Esophagus muscularis mucosa (tissue), 4 donors: ENCODE measurements around the gene JMJD7.

ENCODE experiments used
- CTCF ChIP-seq, 3 experiments: fragments of 200-600 bp in 2 of 3; fragments of 450-650 bp in 1 of 3; sonication (generic) in 2 of 3; IDR thresholded peaks; one replicate each; pipeline ENCODE4 v1.5.1; 2017 to 2019; ENCODE audit warnings: antibody characterized with exemption in 3 of 3, mild to moderate bottlenecking in 2 of 3, moderate library complexity in 1 of 3
- EP300 ChIP-seq: sonication (generic); formaldehyde crosslinking; IDR thresholded peaks from one replicate; pipeline ENCODE4 v1.6.1; 2017; ENCODE audit warnings: antibody characterized with exemption
- POLR2A ChIP-seq: fragments of 450-650 bp; IDR thresholded peaks from one replicate; pipeline ENCODE4 v1.6.1; 2017; ENCODE audit warnings: antibody characterized with exemption, moderate library complexity, mild to moderate bottlenecking, low read depth
- POLR2AphosphoS5 ChIP-seq, 2 donors: sonication (generic); formaldehyde crosslinking; IDR thresholded peaks; one replicate each; pipeline ENCODE4 v1.6.1; 2017; ENCODE audit warnings: antibody characterized with exemption in 2 of 2

GRCh38 chr15:41885321-41885720 is 57.4 kb downstream of the JMJD7 start:
- TF ChIP-seq POLR2A (no peak), CTCF (IDR thresholded peaks at IDR 0.05) (no peak), POLR2AphosphoS5 (IDR thresholded peaks at IDR 0.05) (no peak), EP300 (no peak)
